H1 (cell line): ENCODE measurements around the gene AQP2. TPM values are rescaled to one million over a fixed set of nuclear protein-coding genes. Genes with fewer than 3 reads are reported as not detected.

Experiments
- BACH1 ChIP-seq: IDR thresholded peaks from 2 replicates; pipeline ENCODE4 v1.6.1; 2012; ENCODE audit warnings: low read length, improper control_type of control experiment
- CTBP2 ChIP-seq: IDR thresholded peaks from 2 replicates; pipeline ENCODE4 v1.7.0; 2011; ENCODE audit warnings: borderline replicate concordance, mild to moderate bottlenecking, moderate library complexity, mixed read lengths, low read length; ENCODE audit not compliant: insufficient read depth, insufficient read length
- FOSL1 ChIP-seq: IDR thresholded peaks from 2 replicates; pipeline ENCODE4 v1.6.1; 2011; ENCODE audit warnings: mild to moderate bottlenecking, low read depth, low read length, moderate library complexity; ENCODE audit not compliant: insufficient read depth
- MAFK ChIP-seq: IDR thresholded peaks from 2 replicates; pipeline ENCODE4 v1.6.1; 2012; ENCODE audit warnings: low read depth, mild to moderate bottlenecking, improper control_type of control experiment, low read length
- POLR2AphosphoS5 ChIP-seq: IDR thresholded peaks from 2 replicates; pipeline ENCODE4 v1.6.1; 2011; ENCODE audit warnings: low read depth, low read length
- SRF ChIP-seq: IDR thresholded peaks from 2 replicates; pipeline ENCODE4 v1.6.1; 2011; ENCODE audit warnings: mild to moderate bottlenecking, low read depth, low read length, moderate library complexity
- TAF7 ChIP-seq: optimal IDR thresholded peaks from 2 replicates; pipeline ENCODE3; 2011; ENCODE audit warnings: low read depth, mild to moderate bottlenecking, inconsistent platforms, low read length, moderate library complexity, borderline replicate concordance
- polyA plus RNA-seq, 7 experiments: library from polyadenylated mRNA; depleted of rRNA in 3 of 7; stranded (reverse) in 5 of 7; unstranded in 2 of 7; fragments of >200 nt in 5 of 7; fragments of 200-250 nt in 2 of 7; gene quantifications; 1 replicate in 5 of 7; 2 replicates in 1 of 7; 4 replicates in 1 of 7; pipeline versions ENCODE4 v1.2.1 to v1.2.3, GENCODE V29; 2011 to 2013; ENCODE audit warnings: missing spikeins in 2 of 7, mixed read lengths in 2 of 7
- total RNA-seq: library from RNA; stranded (reverse); fragmentation: NEBNext Ultra II Directional; extraction: Animal tissue kit (Norgen Biotek cat#: 25700); gene quantifications from 2 replicates; pipeline ENCODE4 v1.2.1, GENCODE V29; 2021

AQP2 gene
- total and polyA plus RNA-seq, 2 of the 8 experiments (the other 6 are each of a cell fraction or from before 2014, with no cell fraction given), result not detected

GRCh38 chr12:49921936-49922335 is 28.6 kb upstream of the AQP2 start (continued):
- TF ChIP-seq SRF (no peak), CTBP2 (no peak), POLR2AphosphoS5 (no peak), FOSL1 (no peak), BACH1 (no peak), MAFK (no peak), TAF7 (no peak)
